GM18498 (cell line): ENCODE measurements around the gene FYCO1.

ENCODE experiments used
- ATAC-seq: cut with Tn5 transposase; IDR thresholded peaks from one replicate; pipeline ENCODE4 v1.9.1; 2021; ENCODE audit warnings: mild to moderate bottlenecking, moderate library complexity; ENCODE audit not compliant: unreplicated experiment

FYCO1 gene

GRCh38 chr3:45965253-45965652, 30.4 kb downstream of the FYCO1 start:
- no peak for ATAC-seq

GRCh38 chr3:45964139-45964538, 31.5 kb downstream of the FYCO1 start:
- ATAC-seq: peak; percentile 58

- ATAC-seq: no peak
Measured at GRCh38 chr3:45962033-45962432, 33.6 kb downstream of the FYCO1 start.

- ATAC-seq: no peak
Measured at GRCh38 chr3:45960289-45960688, 35.3 kb downstream of the FYCO1 start.

- no peak for ATAC-seq
Measured at GRCh38 chr3:45959201-45959600, 36.4 kb downstream of the FYCO1 start.

GRCh38 chr3:45958321-45958791, 37.3 kb downstream of the FYCO1 start:
- no peak for ATAC-seq

GRCh38 chr3:45957586-45957985, 38.0 kb downstream of the FYCO1 start:
- no peak for ATAC-seq

GRCh38 chr3:45955706-45956105, 39.9 kb downstream of the FYCO1 start:
- no peak for ATAC-seq

- ATAC-seq: no peak
Measured at GRCh38 chr3:45955017-45955647, 40.5 kb downstream of the FYCO1 start.

- ATAC-seq: no peak
Measured at GRCh38 chr3:45954306-45954705, 41.3 kb downstream of the FYCO1 start.

- ATAC-seq: no peak
Measured at GRCh38 chr3:45953536-45953935, 42.1 kb downstream of the FYCO1 start.

GRCh38 chr3:45952456-45952855, 43.2 kb downstream of the FYCO1 start:
- ATAC-seq: no peak

- ATAC-seq: no peak
Measured at GRCh38 chr3:45951946-45952345, 43.7 kb downstream of the FYCO1 start.

- no peak for ATAC-seq
Measured at GRCh38 chr3:45950686-45951600, 44.7 kb downstream of the FYCO1 start.

GRCh38 chr3:45950131-45950530, 45.5 kb downstream of the FYCO1 start:
- no peak for ATAC-seq

- ATAC-seq: no peak
Measured at GRCh38 chr3:45949432-45949831, 46.2 kb downstream of the FYCO1 start.

GRCh38 chr3:45948881-45949280, 46.7 kb downstream of the FYCO1 start:
- ATAC-seq: no peak

GRCh38 chr3:45948311-45948781, 47.3 kb downstream of the FYCO1 start:
- ATAC-seq: no peak

- ATAC-seq: no peak
Measured at GRCh38 chr3:45947361-45947760, 48.3 kb downstream of the FYCO1 start.

- ATAC-seq: no peak
Measured at GRCh38 chr3:45946875-45947274, 48.7 kb downstream of the FYCO1 start.

GRCh38 chr3:45946307-45946706, 49.3 kb downstream of the FYCO1 start:
- ATAC-seq: no peak
